OCI-LY1 (cell line): ENCODE measurements around the gene PNMA8C.

Experiments used
- H2AFZ ChIP-seq: fragments of 200-600 bp; sonication (generic), shearing (Covaris generic); 2 replicates; pipeline ENCODE4 v1.6.0; 2014; ENCODE audit warnings: antibody characterized with exemption, mild to moderate bottlenecking, low read length
- H3F3A ChIP-seq: fragments of 200-600 bp; sonication (generic), shearing (Covaris generic); 2 replicates; pipeline ENCODE4 v1.6.0; 2014; ENCODE audit warnings: mild to moderate bottlenecking, antibody characterized with exemption, low read length, moderate library complexity; ENCODE audit not compliant: insufficient read depth
- H3K27ac ChIP-seq: fragments of 200-600 bp; sonication (generic); 2 replicates; pipeline ENCODE4 v1.5.1; 2014; ENCODE audit warnings: low read length, mixed run types, mild to moderate bottlenecking, low read depth; ENCODE audit not compliant: poor library complexity, severe bottlenecking
- H3K27me3 ChIP-seq: fragments of 200-600 bp; sonication (generic); 2 replicates; pipeline ENCODE4 v1.6.0; 2014; ENCODE audit warnings: antibody characterized with exemption, mild to moderate bottlenecking, low read length, moderate library complexity; ENCODE audit not compliant: insufficient read depth
- H3K36me3 ChIP-seq: fragments of 200-600 bp; sonication (generic); 2 replicates; pipeline ENCODE4 v1.6.1; 2014; ENCODE audit warnings: mild to moderate bottlenecking, antibody characterized with exemption, low read length, moderate library complexity, mixed read lengths; ENCODE audit not compliant: insufficient read depth
- H3K4me1 ChIP-seq: fragments of 200-600 bp; sonication (generic); 2 replicates; pipeline ENCODE4 v1.5.1; 2014; ENCODE audit warnings: mild to moderate bottlenecking, low read length, moderate library complexity; ENCODE audit not compliant: insufficient read depth, severe bottlenecking
- H3K4me2 ChIP-seq: fragments of 200-600 bp; sonication (generic), shearing (Covaris generic); 2 replicates; pipeline ENCODE4 v1.6.1; 2014; ENCODE audit warnings: low read length
- H3K4me3 ChIP-seq: fragments of 200-600 bp; sonication (generic); 2 replicates; pipeline ENCODE4 v1.5.1; 2014; ENCODE audit warnings: low read length, low read depth, mild to moderate bottlenecking, mixed read lengths; ENCODE audit not compliant: poor library complexity, severe bottlenecking
- H3K79me2 ChIP-seq: fragments of 200-600 bp; shearing (Covaris generic); 2 replicates; pipeline ENCODE4 v1.6.1; 2016; ENCODE audit warnings: mixed run types, low read length, mixed read lengths; ENCODE audit not compliant: insufficient read depth
- H3K9ac ChIP-seq: fragments of 200-600 bp; sonication (generic), shearing (Covaris generic); 2 replicates; pipeline ENCODE4 v1.6.1; 2014; ENCODE audit warnings: mild to moderate bottlenecking, low read length, mixed read lengths
- H3K9me2 ChIP-seq: fragments of 200-600 bp; sonication (generic), shearing (Covaris generic); 2 replicates; pipeline ENCODE4 v1.6.1; 2014; ENCODE audit warnings: low read depth, mild to moderate bottlenecking, low read length, mixed read lengths
- H3K9me3 ChIP-seq: fragments of 200-600 bp; shearing (Covaris generic); 2 replicates; pipeline ENCODE4 v1.6.1; 2014; ENCODE audit warnings: low read length, mixed read lengths
- H4K20me1 ChIP-seq: fragments of 200-600 bp; sonication (generic), shearing (Covaris generic); 2 replicates; pipeline ENCODE4 v1.6.0; 2016; ENCODE audit warnings: mild to moderate bottlenecking, low read length; ENCODE audit not compliant: insufficient read depth
- CTCF ChIP-seq: fragments of 200-600 bp; sonication (generic), shearing (Covaris generic); IDR thresholded peaks from 2 replicates; pipeline ENCODE4 v1.5.1; 2017; ENCODE audit warnings: mild to moderate bottlenecking, antibody characterized with exemption, low read length, moderate library complexity, mixed read lengths
- EZH2 ChIP-seq: fragments of 200-600 bp; sonication (generic), shearing (Covaris generic); IDR thresholded peaks from 2 replicates; pipeline ENCODE4 v1.8.0; 2017; ENCODE audit warnings: borderline replicate concordance, mixed run types, mild to moderate bottlenecking, antibody characterized with exemption, low read length, moderate library complexity, mixed read lengths

PNMA8C gene

GRCh38 chr19:46463516-46463915, 34.8 kb upstream of the PNMA8C start:
- H2AFZ ChIP-seq: no peak overlapping the region
- H3K4me3 ChIP-seq: no peak overlapping the region
- no peaks in the 10 kb centered on the region for H3F3A ChIP-seq
- H3K27ac ChIP-seq: no peak overlapping the region
- no peak overlapping the region for H3K4me2 ChIP-seq
- H3K9me3 ChIP-seq: no peaks in the 10 kb centered on the region
- H3K36me3 ChIP-seq: no peaks in the 10 kb centered on the region
- H3K79me2 ChIP-seq: no peaks in the 10 kb centered on the region
- no peak for TF ChIP-seq CTCF
- no peak for TF ChIP-seq EZH2
- no peaks in the 10 kb centered on the region for H3K9me2 ChIP-seq
- no peaks in the 10 kb centered on the region for H4K20me1 ChIP-seq
- H3K4me1 ChIP-seq: no peaks in the 10 kb centered on the region
- H3K27me3 ChIP-seq: 0 out of 2 replicates have a peak, but pooled peaks cover 10% of the 10 kb centered on the region
- no peak overlapping the region for H3K9ac ChIP-seq

GRCh38 chr19:46461537-46461936, 32.8 kb upstream of the PNMA8C start:
- Histone ChIP-seq H2AFZ (no peak overlapping the region), H3K27me3 (no peaks in the 10 kb centered on the region), H3K79me2 (no peaks in the 10 kb centered on the region), H3K4me3 (no peak overlapping the region), H3K9ac (no peak overlapping the region), H3K9me3 (no peaks in the 10 kb centered on the region), H3K4me2 (no peak overlapping the region), H3F3A (no peaks in the 10 kb centered on the region), H3K9me2 (no peaks in the 10 kb centered on the region), H3K4me1 (no peaks in the 10 kb centered on the region), H3K27ac (no peak overlapping the region), H3K36me3 (no peaks in the 10 kb centered on the region), H4K20me1 (no peaks in the 10 kb centered on the region)
- no peak for TF ChIP-seq EZH2
- no peak for TF ChIP-seq CTCF

GRCh38 chr19:46460981-46461380, 32.2 kb upstream of the PNMA8C start:
- H3K4me2 ChIP-seq: no peak overlapping the region
- no peak for TF ChIP-seq CTCF
- TF ChIP-seq EZH2: no peak
- H3F3A ChIP-seq: no peaks in the 10 kb centered on the region
- no peaks in the 10 kb centered on the region for H4K20me1 ChIP-seq
- no peak overlapping the region for H3K27ac ChIP-seq
- no peaks in the 10 kb centered on the region for H3K27me3 ChIP-seq
- no peaks in the 10 kb centered on the region for H3K9me3 ChIP-seq
- no peaks in the 10 kb centered on the region for H3K79me2 ChIP-seq
- H2AFZ ChIP-seq: no peak overlapping the region
- no peak overlapping the region for H3K9ac ChIP-seq
- H3K4me1 ChIP-seq: no peaks in the 10 kb centered on the region
- no peaks in the 10 kb centered on the region for H3K9me2 ChIP-seq
- no peaks in the 10 kb centered on the region for H3K36me3 ChIP-seq
- no peak overlapping the region for H3K4me3 ChIP-seq
